Liver (tissue), 3 donors: ENCODE results near the gene FLT1.

ENCODE experiments used
- CTCF ChIP-seq: fragments of 150-350 bp; IDR thresholded peaks from 2 replicates; pipeline ENCODE4 v1.5.1; 2017; ENCODE audit warnings: improper control_type of control experiment, low read depth, low read length; ENCODE audit not compliant: missing input control
- EGR1 ChIP-seq, 2 donors: IDR thresholded peaks; 2 replicates each; pipeline ENCODE4 v1.6.1; 2016 to 2018; ENCODE audit warnings: antibody characterized with exemption in 2 of 2, low read depth in 2 of 2
- FOXA1 ChIP-seq: IDR thresholded peaks from 2 replicates; pipeline ENCODE4 v1.6.1; 2016; ENCODE audit warnings: antibody characterized with exemption
- FOXA2 ChIP-seq: IDR thresholded peaks from 2 replicates; pipeline ENCODE4 v1.6.1; 2016; ENCODE audit warnings: antibody characterized with exemption
- GABPA ChIP-seq, 2 donors: IDR thresholded peaks in 1 of 2; conservative IDR thresholded peaks in 1 of 2; 2 replicates each; pipeline ENCODE4 v1.6.1; 2016; ENCODE audit warnings: antibody characterized with exemption in 2 of 2, mild to moderate bottlenecking in 1 of 2, moderate library complexity in 1 of 2
- HNF4G ChIP-seq: IDR thresholded peaks from 2 replicates; pipeline ENCODE4 v1.6.1; 2016; ENCODE audit warnings: antibody characterized with exemption
- MAX ChIP-seq: IDR thresholded peaks from 2 replicates; pipeline ENCODE4 v1.6.1; 2016; ENCODE audit warnings: antibody characterized with exemption
- RAD21 ChIP-seq, 2 donors: IDR thresholded peaks; 2 replicates each; pipeline ENCODE4 v1.6.1; 2016; ENCODE audit warnings: antibody characterized with exemption in 2 of 2, mild to moderate bottlenecking in 2 of 2
- SP1 ChIP-seq: IDR thresholded peaks from 2 replicates; pipeline ENCODE4 v1.6.1; 2018; ENCODE audit warnings: antibody characterized with exemption, mild to moderate bottlenecking
- TAF1 ChIP-seq: conservative IDR thresholded peaks from 2 replicates; pipeline ENCODE4 v1.6.1; 2016; ENCODE audit warnings: antibody characterized with exemption, mild to moderate bottlenecking
- ZBTB33 ChIP-seq: IDR thresholded peaks from 2 replicates; pipeline ENCODE4 v1.6.1; 2016; ENCODE audit warnings: antibody characterized with exemption
- TF ChIP-seq, protein P1 (sequence below): IDR thresholded peaks from 2 replicates; pipeline ENCODE4 v1.6.1; 2016; ENCODE audit warnings: antibody characterized with exemption
- TF ChIP-seq, protein P2 (sequence below): IDR thresholded peaks from 2 replicates; pipeline ENCODE4 v1.6.1; 2016; ENCODE audit warnings: antibody characterized with exemption, mild to moderate bottlenecking
- donor health status: healthy.
- donor health status: healthy.

GRCh38 chr13:28432816-28433560 lies 61.9 kb downstream of the FLT1 start:
- TF ChIP-seq EGR1 (IDR thresholded peaks at IDR 0.05; ENCODE audit: low read depth in 2 of 2): no peak
- TF ChIP-seq CTCF: no peak
- TF ChIP-seq RAD21 (IDR thresholded peaks at IDR 0.05): no peak
- TF ChIP-seq HNF4G: no peak
- TF ChIP-seq, protein P1, sequence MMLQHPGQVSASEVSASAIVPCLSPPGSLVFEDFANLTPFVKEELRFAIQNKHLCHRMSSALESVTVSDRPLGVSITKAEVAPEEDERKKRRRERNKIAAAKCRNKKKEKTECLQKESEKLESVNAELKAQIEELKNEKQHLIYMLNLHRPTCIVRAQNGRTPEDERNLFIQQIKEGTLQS: no peak
- TF ChIP-seq, protein P2, sequence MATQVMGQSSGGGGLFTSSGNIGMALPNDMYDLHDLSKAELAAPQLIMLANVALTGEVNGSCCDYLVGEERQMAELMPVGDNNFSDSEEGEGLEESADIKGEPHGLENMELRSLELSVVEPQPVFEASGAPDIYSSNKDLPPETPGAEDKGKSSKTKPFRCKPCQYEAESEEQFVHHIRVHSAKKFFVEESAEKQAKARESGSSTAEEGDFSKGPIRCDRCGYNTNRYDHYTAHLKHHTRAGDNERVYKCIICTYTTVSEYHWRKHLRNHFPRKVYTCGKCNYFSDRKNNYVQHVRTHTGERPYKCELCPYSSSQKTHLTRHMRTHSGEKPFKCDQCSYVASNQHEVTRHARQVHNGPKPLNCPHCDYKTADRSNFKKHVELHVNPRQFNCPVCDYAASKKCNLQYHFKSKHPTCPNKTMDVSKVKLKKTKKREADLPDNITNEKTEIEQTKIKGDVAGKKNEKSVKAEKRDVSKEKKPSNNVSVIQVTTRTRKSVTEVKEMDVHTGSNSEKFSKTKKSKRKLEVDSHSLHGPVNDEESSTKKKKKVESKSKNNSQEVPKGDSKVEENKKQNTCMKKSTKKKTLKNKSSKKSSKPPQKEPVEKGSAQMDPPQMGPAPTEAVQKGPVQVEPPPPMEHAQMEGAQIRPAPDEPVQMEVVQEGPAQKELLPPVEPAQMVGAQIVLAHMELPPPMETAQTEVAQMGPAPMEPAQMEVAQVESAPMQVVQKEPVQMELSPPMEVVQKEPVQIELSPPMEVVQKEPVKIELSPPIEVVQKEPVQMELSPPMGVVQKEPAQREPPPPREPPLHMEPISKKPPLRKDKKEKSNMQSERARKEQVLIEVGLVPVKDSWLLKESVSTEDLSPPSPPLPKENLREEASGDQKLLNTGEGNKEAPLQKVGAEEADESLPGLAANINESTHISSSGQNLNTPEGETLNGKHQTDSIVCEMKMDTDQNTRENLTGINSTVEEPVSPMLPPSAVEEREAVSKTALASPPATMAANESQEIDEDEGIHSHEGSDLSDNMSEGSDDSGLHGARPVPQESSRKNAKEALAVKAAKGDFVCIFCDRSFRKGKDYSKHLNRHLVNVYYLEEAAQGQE: no peak
- TF ChIP-seq ZBTB33: no peak
- no peak for TF ChIP-seq TAF1
- TF ChIP-seq MAX: no peak
- TF ChIP-seq FOXA1: no peak
- TF ChIP-seq SP1: no peak
- no peak for TF ChIP-seq GABPA (IDR thresholded peaks at IDR 0.05 in 1 of 2, conservative IDR thresholded peaks at IDR 0.05 in 1 of 2)
- TF ChIP-seq FOXA2: no peak
